IPS DF 6.9 (cell line): Measurements from ENCODE around the gene PNPT1.
"Not testable (repeated sequence)": the region's sequence is repeated elsewhere in the genome, so short reads cannot be mapped to it uniquely, and the experiment has no call there.

Experiments
- DNase-seq: peaks from one replicate; pipeline ENCODE4 v3.0.0-alpha.2; 2013; ENCODE audit warnings: low read depth, low spot score
- H3K27ac ChIP-seq: one replicate; pipeline ENCODE4 v1.5.1; 2013; ENCODE audit warnings: low read length, control low read depth
- H3K27me3 ChIP-seq: 2 replicates; pipeline ENCODE4 v1.6.1; 2013; ENCODE audit warnings: mild to moderate bottlenecking, low read length; ENCODE audit not compliant: control insufficient read depth, insufficient read depth
- H3K36me3 ChIP-seq: 2 replicates; pipeline ENCODE4 v1.6.1; 2013; ENCODE audit warnings: low read length; ENCODE audit not compliant: control insufficient read depth, insufficient read depth
- H3K4me1 ChIP-seq: 2 replicates; pipeline ENCODE4 v1.6.1; 2013; ENCODE audit warnings: low read length; ENCODE audit not compliant: control insufficient read depth, insufficient read depth
- H3K4me3 ChIP-seq: 2 replicates; pipeline ENCODE4 v1.5.1; 2013; ENCODE audit warnings: mild to moderate bottlenecking, low read length
- H3K9me3 ChIP-seq: 2 replicates; pipeline ENCODE4 v1.6.1; 2013; ENCODE audit warnings: low read length, inconsistent platforms; ENCODE audit not compliant: control insufficient read depth, insufficient read depth
- WGBS: extraction: QIAGEN DNeasy Blood & Tissue Kit; methylation state at CpG from one replicate; pipeline ENCODE4 v1.1.7; 2013; ENCODE audit warnings: mixed read lengths, missing lambda C conversion rate; ENCODE audit not compliant: insufficient read length, insufficient coverage; 5-methylcytosine and 5-hydroxymethylcytosine counted together

Gene PNPT1

GRCh38 chr2:55693181-55694125, at the start of gene PNPT1:
TSS of gene PNPT1 (minus strand) at chr2:55693844. CDS start at chr2:55693823, 21 bp downstream.
- H3K4me3 ChIP-seq = peak within 1 kb of the TSS; percentile 80
- H3K36me3 ChIP-seq = no peaks in the 10 kb centered on the region
- H3K27me3 ChIP-seq = no peaks in the 10 kb centered on the region
- H3K4me1 ChIP-seq = no peaks in the 10 kb centered on the region
- DNase-seq = peak; percentile 91
- WGBS = no CpG with 5 or more reads among the region's 56 CpGs
- no peaks in the 10 kb centered on the region for H3K9me3 ChIP-seq
- no peak within 1 kb of the TSS for H3K27ac ChIP-seq

- H3K4me3 ChIP-seq = no peak overlapping the region
These were observed 49.4 kb upstream of the PNPT1 start for GRCh38 chr2:55742996-55743395.

DNA sequence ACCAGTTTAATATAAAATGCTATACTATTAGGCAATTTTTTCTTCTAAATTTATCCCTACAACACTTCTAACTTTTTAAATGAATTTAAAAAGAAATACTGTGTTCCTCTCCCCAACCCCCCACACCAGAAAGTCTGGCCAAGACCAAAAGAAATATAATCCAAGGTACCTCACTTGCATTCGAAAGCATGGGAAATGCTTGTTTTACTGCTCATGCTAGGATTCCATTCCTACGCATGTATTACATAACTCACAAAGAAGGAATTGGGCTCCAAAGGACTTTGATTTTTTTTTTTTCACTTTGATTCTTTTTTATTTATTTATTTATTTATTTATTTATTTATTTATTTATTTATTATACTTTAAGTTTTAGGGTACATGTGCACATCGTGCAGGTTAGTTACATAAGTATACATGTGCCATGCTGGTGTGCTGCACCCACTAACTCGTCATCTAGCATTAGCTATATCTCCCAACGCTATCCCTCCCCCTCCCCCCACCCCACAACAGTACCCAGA, 42.4 kb upstream of the PNPT1 start:
- not testable (repeated sequence) for H3K27ac ChIP-seq, H3K9me3 ChIP-seq, H3K27me3 ChIP-seq, H3K36me3 ChIP-seq, H3K4me3 ChIP-seq, DNase-seq, H3K4me1 ChIP-seq
- WGBS = no CpG with 5 or more reads among the region's 5 CpGs

More at GRCh38 chr2:55742996-55743395, 49.4 kb upstream of the PNPT1 start:
- no CpG with 5 or more reads among the region's 3 CpGs for WGBS
- DNase-seq = no peak
- Histone ChIP-seq H3K27ac (no peak overlapping the region), H3K9me3 (no peaks in the 10 kb centered on the region), H3K36me3 (no peaks in the 10 kb centered on the region), H3K4me1 (no peaks in the 10 kb centered on the region), H3K27me3 (no peaks in the 10 kb centered on the region)

DNA sequence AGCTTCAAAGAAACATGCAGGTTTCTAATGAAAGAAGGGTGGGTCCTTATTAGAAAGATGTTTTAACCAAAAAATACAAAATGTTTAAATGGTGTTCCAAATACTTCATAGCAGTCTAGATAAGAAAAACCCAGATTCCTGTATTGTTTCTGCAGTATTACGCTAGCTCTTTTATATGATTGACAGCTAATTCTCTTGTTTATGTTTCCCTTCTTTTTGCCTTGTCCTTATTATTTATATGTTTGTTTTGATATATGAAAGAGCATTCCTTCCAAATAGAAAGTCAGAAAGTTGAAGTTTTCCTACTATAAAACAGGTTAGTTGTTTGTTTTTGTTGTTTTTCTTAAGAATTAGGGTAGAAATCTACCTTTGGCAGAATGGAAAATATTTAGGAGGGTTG, 41.1 kb upstream of the PNPT1 start:
- no CpG with 5 or more reads among the region's 1 CpG for WGBS

GRCh38 chr2:55733335-55733734, 39.7 kb upstream of the PNPT1 start:
- no peaks in the 10 kb centered on the region for H3K9me3 ChIP-seq
- no peak overlapping the region for H3K4me3 ChIP-seq
- no peaks in the 10 kb centered on the region for H3K36me3 ChIP-seq
- DNase-seq = no peak
- no CpG with 5 or more reads among the region's 1 CpG for WGBS
- no peaks in the 10 kb centered on the region for H3K4me1 ChIP-seq
- H3K27me3 ChIP-seq = no peaks in the 10 kb centered on the region
- no peak overlapping the region for H3K27ac ChIP-seq

More for the DNA sequence above, 41.1 kb upstream of the PNPT1 start:
- DNase-seq = no peak
- H3K27ac ChIP-seq = no peak overlapping the region
- H3K4me1 ChIP-seq = no peaks in the 10 kb centered on the region
- H3K4me3 ChIP-seq = no peak overlapping the region
- no peaks in the 10 kb centered on the region for H3K36me3 ChIP-seq
- no peaks in the 10 kb centered on the region for H3K27me3 ChIP-seq
- H3K9me3 ChIP-seq = no peaks in the 10 kb centered on the region

- Histone ChIP-seq H3K9me3 (no peaks in the 10 kb centered on the region), H3K27me3 (no peaks in the 10 kb centered on the region), H3K4me3 (no peak overlapping the region), H3K27ac (no peak overlapping the region), H3K36me3 (no peaks in the 10 kb centered on the region), H3K4me1 (no peaks in the 10 kb centered on the region)
- DNase-seq = no peak
- WGBS = no CpG with 5 or more reads among the region's 4 CpGs
These were observed 39.2 kb upstream of the PNPT1 start for GRCh38 chr2:55732854-55733253.

- no CpG with 5 or more reads among the region's 1 CpG for WGBS
- no peaks in the 10 kb centered on the region for H3K4me1 ChIP-seq
- no peaks in the 10 kb centered on the region for H3K9me3 ChIP-seq
- no peaks in the 10 kb centered on the region for H3K27me3 ChIP-seq
- no peaks in the 10 kb centered on the region for H3K36me3 ChIP-seq
- DNase-seq = no peak
- no peak overlapping the region for H3K4me3 ChIP-seq
- H3K27ac ChIP-seq = no peak overlapping the region
These were observed 35.6 kb upstream of the PNPT1 start for GRCh38 chr2:55729136-55729685.

GRCh38 chr2:55721596-55722215, 28.1 kb upstream of the PNPT1 start:
- no peak overlapping the region for H3K4me3 ChIP-seq
- no CpG with 5 or more reads among the region's 5 CpGs for WGBS
- no peaks in the 10 kb centered on the region for H3K27me3 ChIP-seq
- H3K4me1 ChIP-seq = no peaks in the 10 kb centered on the region; the same call in 1 of the 2 replicates
- H3K9me3 ChIP-seq = no peaks in the 10 kb centered on the region
- H3K36me3 ChIP-seq = no peaks in the 10 kb centered on the region
- H3K27ac ChIP-seq = no peak overlapping the region
- DNase-seq = no peak

- WGBS = 100% methylated on average over 1 of the region's 11 CpGs
These were observed 26.8 kb upstream of the PNPT1 start for GRCh38 chr2:55720417-55720816.

DNA sequence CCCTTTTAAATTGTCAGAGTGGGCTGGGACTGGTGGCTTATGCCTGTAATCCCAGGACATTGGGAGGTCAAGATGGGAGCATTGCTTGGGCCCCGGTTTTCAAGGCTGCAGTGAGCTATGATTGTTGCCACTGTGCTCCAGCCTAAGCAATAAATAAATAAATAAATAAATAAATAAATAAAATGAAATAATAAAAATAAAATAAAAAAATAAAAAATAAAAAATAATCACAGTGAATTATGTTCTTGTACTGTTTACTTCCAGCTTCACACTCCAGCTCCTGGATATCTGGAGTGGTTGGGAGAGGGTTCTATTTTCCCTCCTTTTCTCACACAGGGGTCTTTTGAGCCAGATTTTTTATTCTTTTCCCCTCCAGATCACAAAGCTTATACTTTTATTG, 26.2 kb upstream of the PNPT1 start:
- Histone ChIP-seq H3K27me3 (no peaks in the 10 kb centered on the region), H3K4me3 (no peak overlapping the region), H3K27ac (no peak overlapping the region), H3K36me3 (no peaks in the 10 kb centered on the region), H3K9me3 (no peaks in the 10 kb centered on the region), H3K4me1 (no peaks in the 10 kb centered on the region; the same call in 1 of the 2 replicates)
- no peak for DNase-seq
- no CpG with 5 or more reads among the region's 1 CpG for WGBS

More at GRCh38 chr2:55720417-55720816, 26.8 kb upstream of the PNPT1 start:
- Histone ChIP-seq H3K27ac (no peak overlapping the region), H3K36me3 (no peaks in the 10 kb centered on the region), H3K27me3 (no peaks in the 10 kb centered on the region), H3K4me1 (no peaks in the 10 kb centered on the region; the same call in 1 of the 2 replicates), H3K9me3 (no peaks in the 10 kb centered on the region), H3K4me3 (no peak overlapping the region)
- DNase-seq = no peak
